PC-9 (cell line): ENCODE data around the gene GUCA1A. TPM values are rescaled to one million over a fixed set of nuclear protein-coding genes. Genes with fewer than 3 reads are reported as not detected.

Source experiments
- BruUV-seq: library from RNA; stranded (reverse); fragments of 400-500 nt; replicated peaks from 2 replicates; lab custom pipeline; 2021; lab: Mats Ljungman, UMichigan
- CTCF ChIA-PET: fragments of 300-600 bp; sonication (Branson Sonifier 250); formaldehyde crosslinking; loops from one replicate; lab custom pipeline; 2022; ENCODE audit warnings: antibody characterized with exemption; lab: Charles Lee
- POLR2A ChIA-PET: fragments of 300-600 bp; sonication (Branson Sonifier 250); formaldehyde crosslinking; loops from one replicate; lab custom pipeline; 2022; ENCODE audit warnings: antibody characterized with exemption; ENCODE audit not compliant: unreplicated experiment; lab: Charles Lee
- DNase-seq, 2 experiments: peaks; one replicate each; pipeline versions ENCODE4 v3.0.0 to v3.0.0-alpha.2; 2015 to 2022; ENCODE audit warnings: mixed read lengths in 1 of 2
- H2AFZ ChIP-seq: fragments of 200-600 bp; sonication (generic); 2 replicates; pipeline ENCODE4 v1.8.1; 2017; ENCODE audit warnings: antibody characterized with exemption
- H3F3A ChIP-seq: fragments of 200-600 bp; sonication (generic); 2 replicates; pipeline ENCODE4 v1.8.1; 2017; ENCODE audit warnings: antibody characterized with exemption, mild to moderate bottlenecking, low read depth; ENCODE audit not compliant: insufficient read depth
- H3K27ac ChIP-seq: fragments of 200-600 bp; sonication (generic); 2 replicates; pipeline ENCODE4 v1.6.1; 2016; ENCODE audit warnings: mixed run types
- H3K27me3 ChIP-seq: fragments of 200-600 bp; sonication (generic); 2 replicates; pipeline ENCODE4 v1.6.1; 2016; ENCODE audit warnings: low read depth, mixed run types; ENCODE audit not compliant: insufficient read depth
- H3K36me3 ChIP-seq: fragments of 200-600 bp; sonication (generic); 2 replicates; pipeline ENCODE4 v1.6.1; 2016; ENCODE audit warnings: low read depth, mixed run types
- H3K4me1 ChIP-seq: fragments of 200-600 bp; sonication (generic); replicated peaks from 2 replicates; pipeline ENCODE4 v1.6.1; 2016; ENCODE audit warnings: mixed run types; ENCODE audit not compliant: insufficient read depth
- H3K4me2 ChIP-seq: fragments of 200-600 bp; sonication (generic); 2 replicates; pipeline ENCODE4 v1.6.1; 2017; ENCODE audit warnings: mixed run types
- H3K4me3 ChIP-seq: fragments of 200-600 bp; sonication (generic); 2 replicates; pipeline ENCODE4 v1.6.1; 2016; ENCODE audit warnings: mixed run types
- H3K79me2 ChIP-seq: fragments of 200-600 bp; sonication (generic); 2 replicates; pipeline ENCODE4 v1.6.1; 2017; ENCODE audit warnings: low read depth, mixed run types
- H3K9me2 ChIP-seq: fragments of 200-600 bp; sonication (generic); 2 replicates; pipeline ENCODE4 v1.8.1; 2017; ENCODE audit warnings: mild to moderate bottlenecking; ENCODE audit not compliant: insufficient read depth
- H3K9me3 ChIP-seq: fragments of 200-600 bp; sonication (generic); 2 replicates; pipeline ENCODE4 v1.8.1; 2016; ENCODE audit warnings: low read depth; ENCODE audit not compliant: insufficient read depth
- H4K20me1 ChIP-seq: fragments of 200-600 bp; sonication (generic); 2 replicates; pipeline ENCODE4 v1.8.1; 2017; ENCODE audit not compliant: insufficient read depth
- EZH2 ChIP-seq: fragments of 200-600 bp; sonication (generic); IDR thresholded peaks from 2 replicates; pipeline ENCODE4 v1.8.0; 2017; ENCODE audit warnings: antibody characterized with exemption, low read depth
- intact Hi-C: fragments of 100-400 bp; cut with micrococcal nuclease; formaldehyde crosslinking; loops from one replicate; pipeline ENCODE4 v1.10.0; 2022; ENCODE audit not compliant: unreplicated experiment
- total RNA-seq: library from RNA; stranded (reverse); gene quantifications from 2 replicates; pipeline ENCODE4 v1.2.3, GENCODE V29; 2021
- TF ChIP-seq, protein P1 (sequence below): fragments of 200-600 bp; sonication (generic); conservative IDR thresholded peaks from 2 replicates; pipeline ENCODE4 v1.6.1; 2017; ENCODE audit warnings: mixed run types, antibody characterized with exemption, mild to moderate bottlenecking, moderate library complexity

Gene GUCA1A
- total RNA-seq, 1 experiment from 2014 or later, result not detected

DNA sequence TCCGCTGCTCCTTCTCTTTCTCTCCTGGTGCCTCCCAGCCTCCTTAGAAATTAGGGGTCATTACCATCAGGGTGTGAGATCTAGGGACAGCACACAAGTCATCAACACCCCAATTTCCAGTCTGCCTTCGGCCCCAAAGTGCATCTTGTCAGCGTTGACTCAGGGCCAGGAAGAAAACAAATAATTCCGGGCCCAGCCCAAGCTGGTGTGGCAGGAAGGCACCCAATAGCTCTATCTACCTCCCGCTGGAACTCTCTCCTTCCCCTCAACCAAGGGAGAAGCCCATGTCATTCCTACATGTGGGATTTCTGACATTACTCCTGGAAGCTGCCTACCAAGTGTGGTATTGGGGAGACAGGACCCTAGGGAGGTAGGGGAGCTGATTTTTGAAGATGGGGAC, 19.2 kb upstream of the GUCA1A start:
- Histone ChIP-seq H3K27me3 (no peaks in the 10 kb centered on the region), H3K4me3 (no peak overlapping the region), H4K20me1 (no peaks in the 10 kb centered on the region), H2AFZ (no peak overlapping the region), H3K79me2 (no peaks in the 10 kb centered on the region), H3K9me3 (no peaks in the 10 kb centered on the region), H3K27ac (no peak overlapping the region), H3K4me2 (no peak overlapping the region), H3F3A (no peaks in the 10 kb centered on the region), H3K9me2 (no peaks in the 10 kb centered on the region), H3K4me1 (peaks cover 8% of the 10 kb centered on the region), H3K36me3 (no peaks in the 10 kb centered on the region)
- TF ChIP-seq EZH2, result no peak
- TF ChIP-seq, protein P1, sequence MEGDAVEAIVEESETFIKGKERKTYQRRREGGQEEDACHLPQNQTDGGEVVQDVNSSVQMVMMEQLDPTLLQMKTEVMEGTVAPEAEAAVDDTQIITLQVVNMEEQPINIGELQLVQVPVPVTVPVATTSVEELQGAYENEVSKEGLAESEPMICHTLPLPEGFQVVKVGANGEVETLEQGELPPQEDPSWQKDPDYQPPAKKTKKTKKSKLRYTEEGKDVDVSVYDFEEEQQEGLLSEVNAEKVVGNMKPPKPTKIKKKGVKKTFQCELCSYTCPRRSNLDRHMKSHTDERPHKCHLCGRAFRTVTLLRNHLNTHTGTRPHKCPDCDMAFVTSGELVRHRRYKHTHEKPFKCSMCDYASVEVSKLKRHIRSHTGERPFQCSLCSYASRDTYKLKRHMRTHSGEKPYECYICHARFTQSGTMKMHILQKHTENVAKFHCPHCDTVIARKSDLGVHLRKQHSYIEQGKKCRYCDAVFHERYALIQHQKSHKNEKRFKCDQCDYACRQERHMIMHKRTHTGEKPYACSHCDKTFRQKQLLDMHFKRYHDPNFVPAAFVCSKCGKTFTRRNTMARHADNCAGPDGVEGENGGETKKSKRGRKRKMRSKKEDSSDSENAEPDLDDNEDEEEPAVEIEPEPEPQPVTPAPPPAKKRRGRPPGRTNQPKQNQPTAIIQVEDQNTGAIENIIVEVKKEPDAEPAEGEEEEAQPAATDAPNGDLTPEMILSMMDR, result no peak
- ChIA-PET CTCF (interaction anchor here (0.6 kb wide), 1 partner anchor 136 kb away, joined by 3 read pairs; no protein-coding TSS in a partner anchor), POLR2A (interaction anchor here (0.6 kb wide), 1 partner anchor 330 kb away, joined by 3 read pairs; no protein-coding TSS in a partner anchor)
- no peak for DNase-seq
- no TSS peak for BruUV-seq
- intact Hi-C loops, result no loop called here

DNA sequence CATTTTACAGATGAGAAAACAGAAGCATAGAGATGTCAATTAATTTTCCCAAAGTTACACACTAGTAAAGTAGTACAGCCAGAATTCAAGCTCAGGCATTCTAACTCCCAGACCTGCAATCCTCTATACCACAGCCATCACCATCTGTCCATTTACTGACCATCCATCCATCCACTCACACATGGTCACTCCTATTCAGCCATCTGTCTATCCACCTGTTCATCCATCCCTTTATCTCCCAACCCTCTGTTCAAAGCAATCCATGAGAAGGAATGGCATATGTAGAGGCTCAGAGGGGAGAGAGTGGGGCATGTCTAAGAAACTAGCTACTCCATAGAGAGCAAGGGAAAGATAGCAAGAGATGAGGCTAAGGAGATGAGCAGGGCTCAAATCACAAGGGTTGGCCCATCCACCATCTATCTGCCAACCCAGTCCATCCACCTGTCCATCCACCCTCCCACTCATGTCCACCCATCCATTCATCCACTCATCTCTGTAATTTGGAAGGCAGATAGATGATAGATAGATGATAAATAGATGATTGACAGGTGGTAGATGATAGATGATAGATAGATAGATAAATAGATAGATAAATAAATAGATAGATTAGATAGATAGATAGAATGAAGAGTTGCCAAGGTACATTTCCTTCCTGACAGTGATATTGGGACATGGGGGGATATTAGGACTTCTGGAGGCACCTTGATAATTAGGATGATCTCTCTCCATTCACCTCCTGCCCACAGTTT, 18.5 kb upstream of the GUCA1A start:
- Histone ChIP-seq H2AFZ (no peak overlapping the region), H3K4me3 (no peak overlapping the region), H3K79me2 (no peaks in the 10 kb centered on the region), H3K27ac (no peak overlapping the region), H3F3A (no peaks in the 10 kb centered on the region), H3K36me3 (no peaks in the 10 kb centered on the region), H3K4me1 (peaks cover 16% of the 10 kb centered on the region), H3K27me3 (no peaks in the 10 kb centered on the region), H3K9me2 (no peaks in the 10 kb centered on the region), H4K20me1 (no peaks in the 10 kb centered on the region), H3K4me2 (no peak overlapping the region), H3K9me3 (no peaks in the 10 kb centered on the region)
- ChIA-PET CTCF (interaction anchor here (0.6 kb wide), 1 partner anchor 136 kb away, joined by 3 read pairs; no protein-coding TSS in a partner anchor), POLR2A (no interaction called here)
- intact Hi-C loops, result no loop called here
- no TSS peak for BruUV-seq
- no peak for DNase-seq
- TF ChIP-seq, protein P1, result no peak
- no peak for TF ChIP-seq EZH2

DNA sequence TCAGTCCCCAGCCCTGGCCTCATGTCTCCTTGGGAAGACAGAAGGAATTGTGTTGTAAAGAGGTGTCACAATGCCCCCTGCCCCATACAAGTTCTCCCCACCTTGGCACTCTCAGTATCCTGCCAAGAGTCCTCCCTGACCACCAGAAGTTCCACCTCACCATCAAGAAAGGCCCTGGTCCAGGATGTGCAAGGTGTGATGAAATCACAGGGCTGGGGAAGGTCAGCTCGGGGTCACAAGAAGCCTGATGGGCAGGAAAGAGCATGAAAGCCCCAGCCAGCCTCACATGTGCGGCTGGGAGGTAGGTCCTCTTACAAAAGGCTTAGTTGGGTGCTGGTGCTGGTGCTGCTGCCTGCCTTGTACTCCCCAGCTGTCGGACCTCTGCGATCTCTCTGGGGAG, 17.9 kb upstream of the GUCA1A start:
- TF ChIP-seq EZH2, result no peak
- TF ChIP-seq, protein P1, result no peak
- intact Hi-C loops, result no loop called here

More for the DNA sequence above, 17.9 kb upstream of the GUCA1A start:
- H3K4me1 ChIP-seq, result peaks cover 16% of the 10 kb centered on the region
- ChIA-PET CTCF (no interaction called here), POLR2A (no interaction called here)
- no peak overlapping the region for H3K27ac ChIP-seq
- no peaks in the 10 kb centered on the region for H3K36me3 ChIP-seq
- no peak overlapping the region for H3K4me3 ChIP-seq
- no peaks in the 10 kb centered on the region for H3K79me2 ChIP-seq
- H2AFZ ChIP-seq, result no peak overlapping the region
- no peaks in the 10 kb centered on the region for H4K20me1 ChIP-seq
- BruUV-seq, result no TSS peak
- no peaks in the 10 kb centered on the region for H3K27me3 ChIP-seq
- H3K9me3 ChIP-seq, result no peaks in the 10 kb centered on the region
- no peaks in the 10 kb centered on the region; the same call in 1 of the 2 replicates for H3F3A ChIP-seq
- no peak overlapping the region for H3K4me2 ChIP-seq
- H3K9me2 ChIP-seq, result no peaks in the 10 kb centered on the region
- DNase-seq, result no peak
